NCI-H146 (cell line): ENCODE data around the gene DNAAF1.
"Not testable (repeated sequence)": the region's sequence is repeated elsewhere in the genome, so short reads cannot be mapped to it uniquely, and the experiment has no call there.

ENCODE experiments used
- DNase-seq: peaks from one replicate; lab custom pipeline; 2025; lab: John Stamatoyannopoulos, UW

DNAAF1 gene

DNA sequence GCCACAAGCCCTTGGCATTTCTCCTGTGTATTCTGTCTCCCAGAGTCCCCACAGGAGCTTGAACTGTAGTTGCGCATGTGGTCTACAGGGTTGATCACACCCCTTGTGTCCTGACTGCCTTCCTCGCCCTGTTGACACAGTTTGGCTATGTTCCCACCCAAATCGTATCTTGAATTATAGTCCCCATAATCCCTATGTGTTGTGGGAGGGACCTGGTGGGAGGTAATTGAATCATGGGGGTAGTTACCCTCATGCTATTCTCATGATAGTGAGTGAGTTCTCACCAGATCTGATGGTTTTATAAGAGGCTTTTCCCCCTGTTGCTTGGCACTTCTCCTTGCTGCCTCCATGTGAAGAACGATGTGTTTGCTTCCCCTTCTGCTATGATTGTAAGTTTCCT lies 67.0 kb downstream of the DNAAF1 start:
- no peak for DNase-seq

DNA sequence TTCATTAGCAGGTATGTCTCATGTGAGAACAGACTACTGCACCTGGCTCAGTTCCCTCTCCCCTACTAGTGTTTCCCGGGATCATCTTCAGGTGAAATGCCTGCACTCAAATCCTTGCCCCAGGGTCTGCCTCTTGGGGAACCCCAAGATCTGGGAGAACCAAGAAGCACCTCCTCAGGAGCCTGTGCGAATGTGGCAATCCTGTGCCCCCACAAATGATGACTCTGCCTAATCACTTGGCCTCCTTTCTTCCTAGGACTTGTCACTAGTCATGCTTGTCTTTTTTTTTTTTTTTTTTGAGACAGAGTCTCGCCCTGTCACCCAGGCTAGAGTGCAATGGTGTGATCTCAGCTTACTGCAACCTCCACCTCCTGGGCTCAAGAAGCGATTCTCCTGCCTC lies 67.5 kb downstream of the DNAAF1 start:
- no peak for DNase-seq

DNA sequence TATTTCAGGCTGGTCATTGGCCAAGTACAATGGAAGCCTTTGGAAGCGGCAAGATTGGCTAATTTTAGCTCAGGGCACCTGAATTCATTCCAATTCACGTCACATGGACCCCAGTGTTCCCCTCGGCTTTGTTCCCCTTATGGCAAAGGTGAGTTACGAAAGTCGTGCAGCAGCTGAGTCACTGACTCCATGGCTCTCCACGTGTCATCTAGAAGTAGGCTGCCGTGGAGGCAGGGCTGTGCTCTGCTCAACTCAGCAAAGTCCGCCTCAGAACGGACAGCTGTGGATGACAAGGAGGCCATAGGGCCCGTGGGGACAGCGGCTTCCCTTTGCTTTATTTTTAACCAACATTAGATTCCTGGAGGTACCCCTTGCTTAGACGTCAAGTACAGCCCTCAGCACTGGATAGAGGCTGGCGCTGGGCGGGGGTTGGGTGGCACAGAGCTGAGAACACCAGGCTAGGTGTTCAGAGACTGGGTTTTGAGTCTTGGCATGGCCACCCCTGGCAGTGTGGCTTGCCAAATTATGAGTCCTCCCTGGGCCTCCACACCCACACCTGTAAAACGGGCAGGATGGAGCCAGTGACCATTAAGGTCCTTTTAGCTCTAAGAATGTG lies 69.5 kb downstream of the DNAAF1 start:
- no peak for DNase-seq

DNA sequence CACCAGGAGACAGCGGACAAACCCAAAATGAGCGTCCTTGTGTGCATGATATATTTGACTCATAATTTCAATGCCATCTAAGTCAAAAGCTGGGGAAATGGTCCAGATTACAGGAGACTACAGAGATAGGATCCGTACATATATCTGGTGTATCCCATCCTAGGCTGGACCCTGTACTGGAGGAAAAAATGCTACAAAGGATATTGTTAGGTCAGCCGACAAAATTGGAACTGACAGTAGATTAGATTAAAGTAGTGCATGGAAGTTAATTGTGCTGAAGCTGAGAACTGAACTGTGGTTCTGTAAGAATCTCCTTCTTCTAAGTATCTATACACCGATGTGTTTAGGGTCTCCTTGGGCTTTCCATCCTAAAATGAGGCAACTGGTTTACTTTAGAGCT lies 70.4 kb downstream of the DNAAF1 start:
- DNase-seq: no peak

GRCh38 chr16:84216144-84216543 lies 71.0 kb downstream of the DNAAF1 start:
- DNase-seq: not testable (repeated sequence)

GRCh38 chr16:84218176-84218823 lies 73.2 kb downstream of the DNAAF1 start:
- no peak for DNase-seq

GRCh38 chr16:84218956-84219355 lies 73.8 kb downstream of the DNAAF1 start:
- DNase-seq: no peak

DNA sequence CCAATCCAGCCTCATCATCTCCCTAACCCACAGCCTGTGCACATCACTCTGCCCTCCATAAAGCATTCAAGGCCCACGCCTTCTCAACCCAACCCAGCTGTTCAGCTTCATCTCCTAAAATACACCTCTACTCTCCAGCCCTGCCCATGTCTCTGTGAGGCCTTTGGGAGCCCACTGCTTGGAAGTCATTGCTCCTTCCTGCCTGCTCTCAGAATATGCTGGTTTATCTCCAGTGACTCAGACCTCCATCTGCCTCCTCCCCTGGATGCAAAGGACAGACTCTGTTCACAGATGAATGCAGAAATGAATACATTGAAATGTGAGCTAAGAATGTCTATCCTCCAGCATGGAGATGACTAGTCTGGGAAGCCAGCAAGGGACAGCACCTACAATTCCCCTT lies 75.7 kb downstream of the DNAAF1 start:
- no peak for DNase-seq

- no peak for DNase-seq
These were observed 78.3 kb downstream of the DNAAF1 start for GRCh38 chr16:84223456-84223855.

- no peak for DNase-seq
These were observed 79.4 kb downstream of the DNAAF1 start for GRCh38 chr16:84224554-84224953.

DNA sequence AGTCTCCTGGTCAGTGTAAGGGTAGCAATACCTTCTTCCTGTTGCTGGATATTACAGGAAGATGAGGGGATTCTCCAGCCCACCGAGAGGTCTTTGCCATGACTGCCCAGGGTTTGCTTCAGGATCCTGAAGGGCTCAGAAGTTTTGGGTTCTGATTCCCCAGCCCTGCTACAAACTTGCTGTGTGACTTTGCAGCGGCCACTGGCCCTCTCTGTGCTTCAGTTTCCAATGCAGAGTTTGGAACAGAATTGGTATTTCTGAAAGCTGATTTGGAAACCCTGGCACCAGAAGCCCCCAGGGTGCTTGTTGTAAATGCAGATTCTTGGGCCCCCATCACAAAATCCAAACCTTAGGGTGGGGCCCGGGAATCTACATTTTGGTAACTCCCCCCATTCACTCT lies 80.0 kb downstream of the DNAAF1 start:
- DNase-seq: no peak

- DNase-seq: no peak
These were observed 80.5 kb downstream of the DNAAF1 start for GRCh38 chr16:84225571-84225970.

- no peak for DNase-seq
These were observed 80.9 kb downstream of the DNAAF1 start for GRCh38 chr16:84226026-84226425.
